ENCODE data around the gene TMEM51.

The TMEM51 gene

DNA sequence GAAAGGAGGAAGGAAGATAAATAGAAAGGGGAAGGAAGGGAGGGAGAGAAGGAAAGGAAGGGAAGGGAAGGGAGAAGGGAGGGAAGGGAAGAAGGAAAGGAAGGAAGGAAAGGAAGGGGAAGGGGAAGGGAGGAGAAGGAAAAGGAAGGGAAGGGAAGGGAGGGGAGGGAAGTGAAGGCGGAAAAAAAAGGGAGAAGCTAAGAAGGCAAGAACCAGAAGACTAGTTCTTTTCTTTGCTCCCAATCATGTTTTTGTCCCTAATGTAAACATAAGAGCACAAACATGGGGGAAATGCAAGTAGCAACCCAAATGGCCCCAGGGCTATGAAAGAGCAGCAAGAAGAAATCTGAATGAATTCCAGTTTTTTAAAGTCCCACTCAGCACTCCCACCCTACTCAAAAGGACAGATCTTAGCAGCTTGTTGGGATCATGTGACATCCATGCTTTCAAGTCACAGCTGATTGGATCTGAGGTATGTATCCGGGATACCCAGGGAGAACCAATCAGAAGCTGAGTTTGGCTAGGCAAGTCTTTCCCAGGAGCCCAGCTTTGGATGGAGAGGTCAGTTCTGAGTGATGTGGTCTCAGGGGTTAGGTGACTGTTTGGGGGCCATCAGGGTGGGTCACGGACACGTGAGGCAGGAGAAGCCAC is 69.2 kb downstream of the TMEM51 start:
- DNase-seq, result no peak

DNA sequence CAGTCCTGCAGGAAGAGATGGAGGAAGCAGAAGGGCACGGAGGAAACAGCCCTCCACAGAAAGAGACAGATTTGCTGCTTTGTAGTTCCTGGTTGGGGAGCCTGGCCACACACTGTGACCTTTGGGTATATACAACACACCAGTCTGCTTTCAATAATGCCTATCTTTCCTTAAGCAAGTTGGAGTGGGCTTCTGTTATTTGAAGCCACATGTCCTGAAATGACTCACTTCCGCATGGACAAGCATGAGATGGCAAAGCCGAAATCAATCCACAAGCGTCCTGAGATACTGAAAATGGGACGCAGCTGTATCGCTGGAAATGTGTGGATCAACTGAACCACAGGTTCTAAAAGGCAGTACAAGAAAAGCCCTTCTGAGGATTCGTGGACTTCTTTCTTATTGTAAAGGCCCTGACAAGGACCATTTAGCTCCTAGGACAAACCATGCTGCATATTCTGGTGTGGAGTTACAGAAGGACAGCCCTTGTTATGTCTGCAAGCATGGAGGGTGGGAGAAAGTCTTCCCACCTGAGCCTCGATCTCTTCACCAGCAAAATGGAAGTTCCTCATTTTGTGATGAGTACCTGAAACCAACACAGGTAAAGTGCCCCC is 70.8 kb downstream of the TMEM51 start:
- no peak for DNase-seq

DNA sequence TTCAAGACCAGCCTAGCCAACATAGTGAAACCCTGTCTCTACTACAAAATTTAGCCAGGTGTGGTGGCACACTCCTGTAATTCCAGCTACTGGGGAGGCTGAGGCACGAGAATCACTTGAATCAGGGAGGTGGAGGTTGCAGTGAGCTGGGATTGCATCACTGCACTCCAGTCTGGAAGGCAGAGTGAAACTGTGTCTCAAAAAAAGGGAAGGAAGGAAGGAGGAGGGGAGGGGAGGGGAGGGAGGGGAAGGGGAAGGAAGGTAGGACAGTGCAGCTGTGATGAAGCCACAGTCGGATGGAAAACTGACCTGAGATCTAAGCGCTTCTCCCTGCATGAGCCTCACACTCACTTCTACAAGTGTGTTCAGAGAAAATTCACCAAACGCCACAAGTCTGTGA is 71.4 kb downstream of the TMEM51 start:
- DNase-seq, result no peak

DNA sequence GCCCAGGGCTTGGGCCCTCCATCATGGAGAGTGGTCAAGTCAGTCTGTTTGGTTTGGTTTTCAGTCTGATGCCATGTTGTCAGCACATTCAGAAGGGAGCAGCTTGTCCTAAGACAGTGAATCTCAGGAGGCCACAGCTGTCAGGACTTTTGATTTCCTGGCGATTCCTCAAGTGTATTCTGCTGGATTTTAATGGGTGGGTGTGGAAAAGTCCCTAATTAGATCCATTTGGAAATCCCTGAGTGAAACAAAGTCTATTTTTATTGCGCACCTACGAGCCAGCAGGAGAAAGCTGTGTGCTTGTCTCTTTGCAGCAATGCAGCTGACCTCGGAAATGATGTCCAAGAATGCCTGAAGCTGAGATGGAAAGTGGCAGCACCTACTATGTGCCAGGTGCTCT is 71.9 kb downstream of the TMEM51 start:
- DNase-seq, result no peak

DNA sequence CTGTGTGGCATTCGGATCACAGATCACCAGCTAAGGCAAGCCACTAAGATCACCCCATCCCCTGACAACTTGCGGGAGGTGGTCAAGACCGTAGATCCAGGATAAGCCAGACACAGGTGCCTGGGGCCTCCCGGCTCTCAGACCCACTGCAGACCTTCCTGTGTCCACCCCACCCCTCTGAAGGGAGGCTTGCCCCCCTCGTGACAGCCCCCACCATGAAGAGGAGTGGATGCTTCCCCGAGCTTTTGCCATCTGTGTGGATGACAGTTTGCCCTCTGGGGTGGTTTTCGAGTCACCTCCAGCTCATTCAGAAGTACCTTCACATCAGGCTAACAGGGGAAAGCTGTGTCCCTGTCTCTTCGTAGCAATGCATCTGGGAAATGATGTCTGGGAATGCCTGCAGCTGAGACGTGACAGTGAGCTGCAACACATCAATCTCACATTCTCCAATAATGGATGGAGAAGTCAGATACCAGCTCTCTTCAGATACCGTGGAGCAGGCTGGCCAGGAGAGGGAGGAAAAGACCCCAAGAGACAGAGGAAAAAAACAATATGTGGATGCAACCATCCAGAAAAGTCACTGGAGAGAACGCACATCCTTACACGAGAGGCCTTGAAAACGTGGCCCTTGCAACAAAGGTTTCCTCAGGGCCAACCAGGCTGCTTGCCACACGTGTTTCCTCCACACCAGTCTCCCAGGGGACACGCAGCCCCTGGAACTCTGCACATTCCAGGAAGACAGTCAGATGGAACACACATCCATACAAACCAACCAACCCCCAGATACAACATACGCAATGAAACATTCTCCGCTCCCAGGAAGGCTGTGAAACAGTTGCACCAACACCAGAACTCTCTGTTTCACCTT is 73.1 kb downstream of the TMEM51 start:
- no peak for DNase-seq

DNA sequence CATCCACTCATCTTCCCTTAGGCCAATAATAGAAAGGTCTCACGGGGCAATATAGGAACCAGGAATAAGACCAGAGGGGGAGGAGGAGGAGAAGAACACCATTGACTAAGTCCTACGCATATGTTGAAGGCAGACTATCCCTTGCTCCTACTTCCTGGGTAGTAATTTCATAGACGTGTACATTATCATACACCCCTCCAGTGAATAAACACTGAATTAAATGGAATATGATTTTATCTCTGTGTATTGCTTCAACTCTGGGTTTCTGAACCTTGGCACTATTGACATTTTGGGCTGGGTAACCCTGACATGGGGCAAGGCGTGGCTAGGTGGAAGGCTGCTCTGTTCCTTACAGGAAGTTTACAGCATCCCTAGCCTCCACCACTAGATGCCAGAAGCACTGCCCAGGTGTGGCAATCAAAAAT is 76.2 kb downstream of the TMEM51 start:
- no peak for DNase-seq

DNA sequence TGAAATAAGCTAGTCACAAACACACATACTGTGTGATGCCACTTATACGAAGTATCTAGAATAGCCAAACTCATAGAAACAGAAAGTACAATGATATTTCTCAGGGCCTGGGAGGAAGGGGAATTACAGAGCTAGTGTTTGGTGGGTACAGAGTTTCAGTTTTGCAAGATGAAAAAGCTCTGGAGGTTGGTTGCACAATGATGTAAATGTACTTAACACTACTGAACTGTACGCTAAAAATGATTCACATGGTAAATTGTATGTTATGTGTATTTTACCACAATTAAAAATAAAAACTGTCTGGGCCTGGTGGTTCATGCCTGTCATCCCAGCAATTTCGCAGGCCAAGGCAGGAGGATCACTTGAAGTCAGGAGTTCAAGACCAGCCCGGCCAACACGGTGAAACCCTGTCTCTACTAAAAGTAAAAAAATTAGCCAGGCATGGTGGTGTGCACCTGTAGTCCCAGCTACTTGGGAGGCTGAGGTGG is 78.2 kb downstream of the TMEM51 start:
- no peak for DNase-seq

DNA sequence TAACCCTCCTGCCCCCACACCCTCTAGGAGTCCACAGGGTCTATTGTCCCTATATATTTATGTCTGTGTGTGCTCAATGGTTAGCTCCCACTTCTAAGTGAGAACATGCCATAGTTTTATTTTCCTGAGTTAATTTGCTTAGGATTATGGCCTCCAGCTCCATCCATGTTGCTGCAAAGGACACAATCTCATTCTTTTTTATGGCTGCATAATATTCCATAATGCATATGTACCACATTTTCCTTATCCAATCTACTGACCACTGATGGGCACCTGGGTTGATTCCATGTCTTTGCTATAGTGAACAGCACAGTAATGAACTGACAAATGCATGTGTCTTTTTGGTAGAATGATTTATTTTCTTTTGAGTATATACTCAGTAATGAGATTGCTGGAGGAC is 80.1 kb downstream of the TMEM51 start:
- no peak for DNase-seq

DNA sequence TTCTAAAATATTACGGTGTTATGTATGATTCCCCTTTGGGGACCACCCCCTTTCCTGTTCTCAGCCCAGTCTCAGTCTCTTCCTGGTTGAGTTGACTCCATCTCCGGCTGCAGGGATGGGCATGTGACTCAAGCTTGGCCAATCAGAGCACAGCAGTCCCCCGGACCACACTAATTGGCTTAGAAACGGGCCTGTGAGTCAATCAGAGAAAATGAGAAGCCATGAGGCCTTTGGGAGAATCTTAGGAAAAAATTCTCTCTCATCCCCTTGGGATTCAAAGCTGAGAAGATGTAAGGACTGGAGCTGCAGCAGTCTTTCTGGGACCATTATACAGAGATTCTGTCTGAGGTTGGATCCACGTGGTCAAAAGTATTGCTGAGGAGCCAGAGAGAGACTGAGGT is 82.8 kb downstream of the TMEM51 start:
- no peak for DNase-seq

DNA sequence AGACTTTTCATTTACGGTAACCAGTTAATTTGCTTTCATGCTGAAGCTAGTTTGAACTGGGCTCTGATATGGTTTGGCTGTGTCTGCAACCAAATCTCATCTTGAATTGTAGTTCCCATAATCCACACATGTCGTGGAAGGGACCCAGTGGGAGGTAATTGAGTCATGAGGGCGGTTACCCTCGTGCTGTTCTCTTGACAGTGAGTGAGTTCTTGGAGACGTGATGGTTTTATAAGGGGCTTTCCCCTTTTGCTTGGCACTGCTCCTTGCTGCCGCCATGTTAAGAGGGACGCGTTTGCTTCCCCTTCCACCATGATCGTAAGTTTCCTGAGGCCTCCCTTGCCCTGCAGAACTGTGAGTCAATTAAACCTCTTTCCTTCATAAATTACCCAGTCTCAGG is 83.2 kb downstream of the TMEM51 start:
- DNase-seq, result no peak

DNA sequence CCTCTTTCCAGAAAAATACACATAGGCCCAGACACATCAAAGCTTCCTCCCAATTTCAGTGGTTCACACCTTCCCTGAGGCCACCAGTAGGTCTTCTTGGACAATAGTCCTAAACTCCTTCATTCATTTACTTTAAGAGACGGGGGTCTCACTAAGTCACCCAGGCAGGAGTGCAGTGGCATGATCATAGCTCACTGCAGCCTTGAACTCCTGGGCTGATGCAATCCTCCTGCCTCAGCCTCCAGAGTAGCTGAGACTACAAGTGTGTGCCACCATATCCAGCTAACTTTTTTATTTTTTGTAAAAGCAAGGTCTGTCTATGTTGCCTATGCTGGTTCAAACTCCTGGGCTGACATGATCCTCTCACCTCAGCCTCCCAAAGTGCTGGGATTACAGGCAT is 85.2 kb downstream of the TMEM51 start:
- no peak for DNase-seq

DNA sequence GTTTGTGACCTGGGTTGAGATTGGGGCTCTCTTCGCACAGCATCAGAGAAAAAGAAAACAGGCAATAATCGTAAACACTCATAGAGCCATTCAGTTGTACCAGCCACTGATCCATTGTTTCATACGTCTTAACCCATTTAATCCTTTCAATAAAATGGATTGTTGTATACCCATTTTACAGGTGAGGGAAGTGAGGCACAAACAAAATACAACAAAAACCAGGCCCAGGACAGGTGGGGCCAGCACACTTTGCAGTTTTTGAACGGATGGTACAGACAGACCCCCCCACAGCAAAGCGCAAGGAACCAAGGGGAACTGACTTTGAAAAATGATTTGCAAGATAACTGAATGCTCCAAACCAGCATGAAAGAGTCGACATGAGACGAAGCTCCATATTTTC is 89.2 kb downstream of the TMEM51 start:
- no peak for DNase-seq

DNA sequence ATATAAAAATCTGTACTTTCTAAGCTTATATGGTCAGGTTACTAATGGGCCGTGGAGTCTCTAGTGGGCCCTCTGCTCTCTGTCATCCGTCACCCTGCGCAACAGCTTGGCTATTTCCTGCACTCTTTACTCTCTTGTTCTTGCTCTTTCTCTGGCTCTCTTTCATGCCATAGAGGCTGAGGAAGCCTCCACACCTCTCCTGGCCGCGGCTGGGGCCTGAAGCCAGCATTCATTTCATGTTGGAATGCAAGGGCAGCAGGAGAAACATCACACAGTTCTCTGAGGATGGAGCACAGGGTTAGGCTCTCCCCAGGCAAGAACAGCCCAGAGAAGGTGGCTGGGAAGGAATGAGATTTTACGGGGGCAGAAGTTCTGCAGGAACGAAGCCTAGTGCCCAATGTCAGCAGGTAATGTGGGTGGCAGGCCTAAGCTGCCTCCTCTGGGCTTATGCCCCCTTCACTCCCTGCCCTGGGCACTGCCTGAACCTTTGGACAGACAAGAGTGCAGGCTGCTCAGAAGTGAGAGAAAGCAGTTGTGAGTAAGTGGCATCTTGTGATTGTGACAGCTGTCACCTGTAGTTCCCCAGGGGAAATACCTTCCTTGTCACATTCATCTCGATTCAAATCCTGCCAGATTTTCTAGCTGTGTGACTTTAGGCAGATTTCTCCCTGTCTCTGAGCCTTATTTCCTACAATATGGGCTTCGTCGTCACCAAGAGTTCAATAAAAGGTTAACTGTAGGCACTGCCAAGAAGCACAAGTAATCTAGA is 89.9 kb downstream of the TMEM51 start:
- no peak for DNase-seq

DNA sequence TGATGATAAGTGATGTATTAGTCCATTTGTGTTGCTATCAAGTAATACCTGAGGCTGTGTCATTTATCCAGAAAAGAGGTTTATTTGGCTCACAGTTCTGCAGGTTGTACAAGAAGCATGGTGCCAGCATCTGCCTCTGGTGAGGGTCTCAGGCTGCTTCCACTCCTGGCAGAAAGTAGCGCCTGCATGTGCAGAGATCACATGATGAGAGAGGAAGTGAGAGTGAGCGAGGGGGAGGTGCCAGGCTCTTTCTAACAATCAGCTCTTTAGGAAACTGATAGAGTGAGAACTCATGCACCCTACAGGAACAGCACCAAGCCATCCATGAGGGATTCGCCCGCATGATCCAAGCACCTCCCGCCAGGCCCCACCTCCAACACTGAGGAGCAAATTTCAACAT is 91.3 kb downstream of the TMEM51 start:
- no peak for DNase-seq

DNA sequence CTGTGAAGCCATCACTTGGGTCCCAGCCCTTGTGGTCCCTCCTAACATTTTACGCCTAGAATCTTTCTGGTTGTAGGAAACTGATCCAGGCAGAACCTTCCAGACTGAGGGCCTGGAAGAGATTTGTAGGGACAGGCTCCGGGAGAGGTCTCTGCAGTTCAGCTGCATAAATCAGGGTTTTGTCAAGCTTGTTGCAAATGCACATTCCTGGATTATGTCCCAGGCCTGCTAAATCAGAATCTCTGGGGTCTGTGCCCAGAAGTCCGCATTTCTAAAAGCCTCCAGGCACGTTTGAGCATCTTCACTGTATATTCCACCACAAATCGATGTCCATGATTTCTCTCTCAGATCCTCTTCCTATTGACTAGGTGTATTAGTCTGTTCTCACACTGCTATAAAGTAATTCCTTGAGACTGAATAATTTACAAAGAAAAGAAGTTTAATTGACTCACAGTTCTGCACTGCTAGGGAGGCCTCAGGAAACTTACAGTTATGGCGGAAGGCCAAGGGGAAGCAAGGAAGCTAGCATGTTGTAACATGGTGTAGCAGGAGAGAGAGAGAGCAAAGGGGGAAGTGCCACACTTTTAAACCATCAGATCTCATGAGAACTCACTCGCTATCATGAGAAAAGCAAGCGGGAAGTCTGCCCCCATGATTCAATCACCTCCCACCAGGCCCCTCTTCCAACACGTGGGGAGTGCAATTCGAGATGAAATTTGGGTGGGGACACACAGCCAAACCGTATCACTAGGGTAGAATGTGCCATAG is 92.2 kb downstream of the TMEM51 start:
- no peak for DNase-seq

DNA sequence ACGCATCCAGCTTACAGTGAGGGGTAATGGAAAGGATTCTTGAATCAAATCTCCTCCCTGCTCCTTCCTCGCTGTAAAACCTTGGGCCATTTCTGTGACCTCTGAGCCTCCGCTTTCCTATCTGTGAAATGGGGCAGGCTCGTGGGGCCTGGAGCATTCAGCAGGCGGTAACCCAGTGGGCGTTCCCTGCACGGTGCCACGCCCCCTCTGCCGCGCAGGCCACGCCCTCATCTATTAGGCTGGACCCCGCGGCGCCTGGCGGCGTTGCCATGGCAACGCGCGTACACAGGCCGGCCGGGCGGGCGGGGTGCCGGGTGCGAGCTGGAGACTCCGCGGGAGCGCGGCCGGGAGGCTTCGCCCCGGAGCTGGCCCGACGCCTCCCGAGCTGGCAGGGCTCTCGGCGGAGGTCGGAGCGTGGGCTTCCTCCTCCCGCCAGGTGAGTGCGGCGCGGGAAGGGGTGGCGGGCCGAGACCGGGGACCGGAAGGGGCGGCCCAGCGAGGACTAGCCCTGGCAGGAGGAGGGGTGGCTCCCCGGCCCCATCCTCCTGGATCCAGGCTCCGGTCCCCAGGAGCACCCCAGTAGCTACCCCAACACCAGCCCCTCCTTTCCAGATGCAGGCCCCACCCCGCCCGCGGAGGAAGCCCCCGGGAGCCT is 93.5 kb downstream of the TMEM51 start, which contains the start of gene FHAD1:
Gene FHAD1, plus strand, starts transcription at position 264 of the 655 bp plus-strand sequence. CDS start 4,562 bp downstream, outside the sequence.
- no peak for DNase-seq

DNA sequence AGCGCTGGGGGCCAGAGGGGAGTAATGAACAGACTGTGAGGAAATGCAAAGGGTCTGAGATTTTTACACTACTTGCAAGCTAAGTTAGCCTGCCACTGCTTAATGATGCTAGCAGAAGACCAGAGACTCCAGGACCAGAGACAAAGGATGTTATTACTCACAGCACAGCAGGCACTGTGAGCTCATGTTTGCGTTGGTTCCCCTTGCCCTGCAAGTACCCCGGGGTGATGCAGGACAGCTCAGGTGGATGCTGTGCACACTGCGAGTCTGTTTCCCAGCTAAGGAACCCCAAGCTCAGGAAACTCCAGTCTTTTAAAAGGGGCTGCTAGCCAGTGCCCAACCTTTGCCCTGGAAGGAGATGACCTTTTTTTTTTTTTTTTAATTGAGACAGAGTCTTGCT is 94.7 kb downstream of the TMEM51 start:
- no peak for DNase-seq

DNA sequence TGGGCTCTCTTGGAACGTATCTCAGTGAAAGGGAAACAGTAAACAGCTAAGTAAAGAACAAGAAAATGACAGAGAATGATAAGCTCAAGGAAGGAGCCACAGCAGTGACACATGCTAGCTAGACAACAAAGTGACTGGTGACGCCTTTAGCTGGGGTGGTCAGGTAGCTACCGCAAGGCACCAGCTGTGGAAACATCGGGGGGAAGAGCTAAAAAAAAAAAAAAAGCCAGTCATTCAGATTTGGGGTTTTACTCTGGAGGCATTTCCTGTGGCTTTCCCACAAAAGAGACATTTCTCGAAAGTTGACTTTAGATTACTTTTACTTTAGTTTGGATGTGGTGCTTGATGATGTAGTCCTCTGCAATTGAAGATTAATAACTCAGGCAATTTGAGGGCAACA is 95.5 kb downstream of the TMEM51 start:
- DNase-seq, result no peak

DNA sequence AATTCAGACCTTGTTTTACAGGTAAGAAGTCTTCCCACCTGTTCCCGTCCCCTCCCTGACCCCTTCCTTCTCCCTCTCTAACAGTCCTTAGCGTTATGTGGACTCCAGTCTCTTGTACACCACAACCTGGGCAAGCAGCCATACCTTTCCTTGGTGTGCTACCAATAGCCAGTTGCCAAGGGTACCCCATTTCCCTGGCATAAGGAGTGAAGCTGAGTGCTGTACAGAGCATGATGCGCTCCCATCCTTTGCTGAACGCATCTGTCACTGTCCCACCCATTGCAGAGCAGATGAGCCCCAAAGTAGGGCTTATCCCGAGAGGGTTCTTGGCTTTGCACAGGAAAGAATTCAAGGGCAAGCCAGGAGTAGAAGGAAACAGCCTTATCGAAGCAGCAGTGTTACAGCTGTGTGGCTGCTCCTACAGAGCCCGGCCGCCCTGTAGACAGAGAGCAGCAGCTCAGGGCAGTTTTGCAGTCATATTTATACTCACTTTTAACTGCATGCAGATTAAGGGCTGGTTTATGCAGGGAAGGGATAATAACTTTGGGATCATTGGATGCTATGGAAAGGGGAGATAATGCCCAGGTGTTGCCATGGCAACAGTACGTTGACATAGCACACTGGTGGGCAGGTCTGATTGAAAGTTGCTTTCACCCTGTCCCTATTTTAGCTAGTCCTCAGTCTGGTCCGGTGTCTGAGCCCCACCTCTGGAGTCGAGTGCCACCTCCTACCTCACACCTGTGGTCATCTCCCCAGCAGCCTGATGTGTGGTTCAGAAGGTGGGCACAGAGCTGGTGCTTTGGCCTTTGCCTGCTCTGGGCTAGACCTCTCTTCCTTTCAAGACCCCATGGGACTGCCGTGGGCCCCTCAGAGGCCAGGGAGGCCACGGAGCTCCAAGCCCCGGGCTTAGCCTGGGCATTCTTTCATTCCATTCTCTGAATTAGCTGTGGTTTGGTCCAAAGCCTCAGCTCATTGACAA is 98.6 kb downstream of the TMEM51 start:
- DNase-seq, result no peak

DNA sequence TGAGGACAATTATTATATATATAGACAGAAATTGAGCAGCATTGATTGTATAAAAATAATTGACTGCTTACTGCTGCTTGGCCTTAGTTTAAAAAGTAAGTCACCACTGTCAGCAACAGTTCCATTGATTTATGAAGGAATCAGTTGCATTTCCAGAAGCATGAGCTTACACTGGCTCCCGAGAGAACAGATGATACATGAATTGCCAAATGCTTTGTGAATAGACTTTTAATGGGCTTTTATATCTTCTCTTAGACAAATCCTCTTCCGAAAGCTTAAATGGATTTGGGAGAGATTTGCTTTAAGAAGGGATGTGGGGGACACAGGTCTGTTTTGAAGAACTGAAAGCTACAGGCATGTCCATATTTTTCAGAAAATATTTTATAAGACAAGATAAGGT is 101.0 kb downstream of the TMEM51 start:
- peak; percentile 57 for DNase-seq

Data from NCI-H524 treated with DMSO at 0.1 percent for 48 hours (cell line).